OCI-LY7 (cell line): Measurements from ENCODE around the gene GNG7. TPM values are rescaled to one million over a fixed set of nuclear protein-coding genes. Genes with fewer than 3 reads are reported as not detected.

Experiments
- BruUV-seq: library from RNA; stranded (reverse); fragments of 400-500 nt; replicated peaks from 2 replicates; lab custom pipeline; 2021; lab: Mats Ljungman, UMichigan
- CTCF ChIA-PET: fragments of 300-600 bp; sonication (Branson Sonifier 250); formaldehyde crosslinking; loops from one replicate; lab custom pipeline; 2022; ENCODE audit warnings: antibody characterized with exemption; ENCODE audit not compliant: unreplicated experiment; lab: Charles Lee
- POLR2A ChIA-PET: fragments of 300-600 bp; sonication (Branson Sonifier 250); formaldehyde crosslinking; loops from one replicate; lab custom pipeline; 2022; ENCODE audit warnings: antibody characterized with exemption; lab: Charles Lee
- DNase-seq: peaks from one replicate; pipeline ENCODE4 v3.0.0-alpha.2; 2015; ENCODE audit warnings: low spot score
- H2AFZ ChIP-seq: fragments of 200-600 bp; sonication (generic), shearing (Covaris generic); 2 replicates; pipeline ENCODE4 v1.6.1; 2014; ENCODE audit warnings: mild to moderate bottlenecking, antibody characterized with exemption, low read length, moderate library complexity
- H3K27ac ChIP-seq: fragments of 200-600 bp; sonication (generic); 2 replicates; pipeline ENCODE4 v1.5.1; 2014; ENCODE audit warnings: mixed run types, low read depth, mild to moderate bottlenecking, moderate library complexity, low read length, inconsistent platforms; ENCODE audit not compliant: poor library complexity, severe bottlenecking
- H3K36me3 ChIP-seq: fragments of 200-600 bp; sonication (generic); 2 replicates; pipeline ENCODE4 v1.6.1; 2014; ENCODE audit warnings: mild to moderate bottlenecking, antibody characterized with exemption, low read length, moderate library complexity, mixed read lengths; ENCODE audit not compliant: insufficient read depth
- H3K4me1 ChIP-seq: fragments of 200-600 bp; sonication (generic); 2 replicates; pipeline ENCODE4 v1.5.1; 2014; ENCODE audit warnings: mild to moderate bottlenecking, low read length; ENCODE audit not compliant: insufficient read depth, poor library complexity, severe bottlenecking
- H3K4me2 ChIP-seq: fragments of 200-600 bp; sonication (generic); 2 replicates; pipeline ENCODE4 v1.6.1; 2014; ENCODE audit warnings: mild to moderate bottlenecking, low read length
- H3K4me3 ChIP-seq: fragments of 200-600 bp; sonication (generic); 2 replicates; pipeline ENCODE4 v1.5.1; 2014; ENCODE audit warnings: mild to moderate bottlenecking, low read depth, low read length; ENCODE audit not compliant: poor library complexity, severe bottlenecking
- H3K79me2 ChIP-seq: fragments of 200-600 bp; sonication (generic); 2 replicates; pipeline ENCODE4 v1.6.1; 2016; ENCODE audit warnings: low read depth, mild to moderate bottlenecking, low read length, moderate library complexity, mixed read lengths; ENCODE audit not compliant: insufficient read depth
- H3K9me2 ChIP-seq: fragments of 200-600 bp; sonication (generic); 2 replicates; pipeline ENCODE4 v1.6.1; 2016; ENCODE audit warnings: mild to moderate bottlenecking, low read length, mixed read lengths; ENCODE audit not compliant: insufficient read depth
- H3K9me3 ChIP-seq: fragments of 200-600 bp; sonication (generic); 2 replicates; pipeline ENCODE4 v1.6.1; 2014; ENCODE audit warnings: mild to moderate bottlenecking, mixed run types, low read length, mixed read lengths
- H4K20me1 ChIP-seq: fragments of 200-600 bp; sonication (generic); 2 replicates; pipeline ENCODE4 v1.6.1; 2014; ENCODE audit warnings: mild to moderate bottlenecking, antibody characterized with exemption, low read length, moderate library complexity, mixed read lengths; ENCODE audit not compliant: insufficient read depth
- CTCF ChIP-seq: fragments of 200-600 bp; sonication (generic); conservative IDR thresholded peaks from 2 replicates; pipeline ENCODE4 v1.5.1; 2014; ENCODE audit warnings: mild to moderate bottlenecking, antibody characterized with exemption, low read length, moderate library complexity, mixed read lengths
- EZH2phosphoT487 ChIP-seq: fragments of 200-600 bp; sonication (generic); IDR thresholded peaks from 2 replicates; pipeline ENCODE4 v1.6.1; 2018; ENCODE audit warnings: low read depth, borderline replicate concordance, mild to moderate bottlenecking, mixed run types, antibody characterized with exemption, low read length, moderate library complexity, mixed read lengths
- intact Hi-C: fragments of 100-400 bp; cut with micrococcal nuclease; formaldehyde crosslinking; loops from one replicate; pipeline ENCODE4 v1.10.0; 2022; ENCODE audit not compliant: unreplicated experiment
- total RNA-seq, 2 experiments: library from RNA; depleted of rRNA in 1 of 2; stranded (reverse); fragments of >200 nt in 1 of 2; shearing (Covaris generic) in 1 of 2; gene quantifications; 2 replicates each; pipeline ENCODE4 v1.2.3, GENCODE V29; 2014 to 2022

Gene GNG7
- total RNA-seq, 2 experiments from 2014 or later: 13.9 to 15.3 TPM

GRCh38 chr19:2484178-2484937 is 218.1 kb downstream of the GNG7 start:
- H3K36me3 ChIP-seq: no peaks in the 10 kb centered on the region; the same call in 1 of the 2 replicates
- peaks cover 47% of the 10 kb centered on the region for H3K4me1 ChIP-seq
- H2AFZ ChIP-seq: no peak overlapping the region
- H4K20me1 ChIP-seq: no peaks in the 10 kb centered on the region
- intact Hi-C loops: no loop called here
- no peak overlapping the region for H3K4me3 ChIP-seq
- no peak for DNase-seq
- peaks cover 4% of the 10 kb centered on the region; the same call in 1 of the 2 replicates for H3K79me2 ChIP-seq
- CTCF ChIA-PET: interaction anchor here (0.5 kb wide), 1 partner anchor 8 kb away, joined by 3 read pairs; the partner anchor contains the start of gene GADD45B
- BruUV-seq: no TSS peak
- H3K4me2 ChIP-seq: no peak overlapping the region
- no peak overlapping the region for H3K27ac ChIP-seq
- no peak for TF ChIP-seq EZH2phosphoT487
- no peak for TF ChIP-seq CTCF
- no peaks in the 10 kb centered on the region for H3K9me2 ChIP-seq
- POLR2A ChIA-PET: interaction anchor here (1.6 kb wide), 1 partner anchor 8 kb away, joined by 11 read pairs; the partner anchor contains the start of gene GADD45B
- peaks cover 19% of the 10 kb centered on the region; the same call in 1 of the 2 replicates for H3K9me3 ChIP-seq

GRCh38 chr19:2483484-2484151 is 218.9 kb downstream of the GNG7 start:
- Histone ChIP-seq H2AFZ (no peak overlapping the region), H3K27ac (no peak overlapping the region), H3K79me2 (peaks cover 4% of the 10 kb centered on the region; the same call in 1 of the 2 replicates), H3K9me2 (no peaks in the 10 kb centered on the region), H4K20me1 (no peaks in the 10 kb centered on the region), H3K36me3 (no peaks in the 10 kb centered on the region; the same call in 1 of the 2 replicates), H3K4me1 (peaks cover 46% of the 10 kb centered on the region), H3K4me3 (no peak overlapping the region), H3K9me3 (peaks cover 19% of the 10 kb centered on the region; the same call in 1 of the 2 replicates), H3K4me2 (no peak overlapping the region)
- POLR2A ChIA-PET: interaction anchor here (1.6 kb wide), 1 partner anchor 7 kb away, joined by 11 read pairs; the partner anchor contains the start of gene GADD45B
- TF ChIP-seq CTCF (no peak), EZH2phosphoT487 (no peak)
- no TSS peak for BruUV-seq
- CTCF ChIA-PET: no interaction called here
- no peak for DNase-seq
- intact Hi-C loops: no loop called here
